HK-2 (cell line): ENCODE results near the gene DIP2B.

Source experiments
- DNase-seq: peaks from one replicate; pipeline ENCODE4 v3.0.0-alpha.2; 2018; ENCODE audit not compliant: unreplicated experiment

DIP2B gene

DNA sequence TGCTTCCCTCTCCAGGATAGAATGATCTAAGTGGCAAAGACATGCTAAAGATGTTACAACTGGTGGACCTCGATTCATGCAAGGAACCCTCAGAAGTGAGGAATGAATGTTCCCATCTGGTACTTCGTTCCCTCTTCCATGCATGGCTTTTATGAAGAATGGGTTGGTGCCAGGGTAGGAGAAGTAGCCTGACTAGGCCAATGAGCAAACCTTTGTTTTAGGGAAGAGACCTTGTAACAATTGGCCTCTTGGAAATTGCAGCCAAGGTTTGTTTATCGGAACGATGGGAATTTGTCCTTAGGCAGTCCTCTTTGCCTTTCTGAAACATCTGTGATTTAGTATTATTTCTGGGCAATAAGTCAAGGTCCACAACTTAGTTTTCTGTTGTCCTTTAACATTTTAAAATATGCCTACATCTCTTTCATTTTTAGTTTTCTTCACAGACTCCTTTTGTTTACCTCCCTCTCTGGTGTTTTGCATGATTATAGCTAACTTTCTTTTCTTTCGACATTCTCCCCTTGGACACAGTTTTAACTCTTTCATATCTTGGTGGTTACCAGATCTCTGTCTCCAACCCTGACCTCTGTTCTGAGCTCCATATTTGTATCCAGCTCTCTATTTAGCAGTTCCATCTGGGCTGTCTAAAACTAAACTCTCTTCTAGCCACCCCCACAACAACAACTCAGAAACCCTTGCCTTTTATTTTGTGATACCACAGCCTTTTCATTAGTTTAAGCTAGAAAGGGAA, 70.0 kb downstream of the DIP2B start:
- no peak for DNase-seq

DNA sequence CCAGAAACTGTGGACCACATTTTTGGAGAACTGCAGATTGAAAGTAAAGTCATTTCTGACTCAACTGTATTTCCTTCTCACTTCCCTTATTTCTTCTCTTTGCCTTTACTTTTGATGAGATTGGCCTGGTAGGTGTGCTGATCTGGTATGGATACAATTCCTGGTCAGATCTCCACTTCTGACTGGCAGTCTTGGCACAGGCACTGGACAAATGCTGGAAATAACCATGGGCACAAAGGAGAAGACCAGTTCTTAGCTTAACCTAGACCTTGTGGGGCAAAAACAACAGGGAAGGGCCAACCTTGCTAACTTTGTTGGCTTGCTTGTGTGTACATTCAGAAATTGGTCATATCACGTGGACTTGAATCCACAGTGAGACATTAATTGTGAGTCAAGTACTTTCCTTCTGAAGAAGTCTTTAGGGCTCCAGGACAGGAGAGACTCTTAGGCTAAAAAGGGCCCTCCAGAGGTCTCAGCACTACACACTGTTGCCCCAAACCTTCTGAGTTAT, 75.0 kb downstream of the DIP2B start:
- DNase-seq, result no peak

DNA sequence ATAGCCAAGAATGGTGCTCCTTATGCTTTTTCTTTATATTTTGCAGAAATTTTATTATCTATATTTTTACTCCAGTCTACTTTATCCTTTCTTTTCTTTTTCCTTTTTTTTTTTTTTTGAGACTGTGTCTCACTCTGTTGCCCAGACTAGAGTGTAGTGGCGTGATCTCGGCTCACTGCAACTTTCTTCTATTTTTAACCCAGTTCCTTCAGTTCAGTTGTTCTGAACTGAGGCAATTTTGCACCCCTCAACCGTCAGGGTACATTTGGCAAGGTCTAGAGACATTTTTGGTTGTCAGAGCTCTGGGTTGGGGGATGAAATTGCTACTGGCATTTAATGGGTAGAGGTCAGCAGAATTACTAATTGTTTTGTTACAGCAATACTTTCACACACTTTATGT, 75.7 kb downstream of the DIP2B start:
- no peak for DNase-seq

DNA sequence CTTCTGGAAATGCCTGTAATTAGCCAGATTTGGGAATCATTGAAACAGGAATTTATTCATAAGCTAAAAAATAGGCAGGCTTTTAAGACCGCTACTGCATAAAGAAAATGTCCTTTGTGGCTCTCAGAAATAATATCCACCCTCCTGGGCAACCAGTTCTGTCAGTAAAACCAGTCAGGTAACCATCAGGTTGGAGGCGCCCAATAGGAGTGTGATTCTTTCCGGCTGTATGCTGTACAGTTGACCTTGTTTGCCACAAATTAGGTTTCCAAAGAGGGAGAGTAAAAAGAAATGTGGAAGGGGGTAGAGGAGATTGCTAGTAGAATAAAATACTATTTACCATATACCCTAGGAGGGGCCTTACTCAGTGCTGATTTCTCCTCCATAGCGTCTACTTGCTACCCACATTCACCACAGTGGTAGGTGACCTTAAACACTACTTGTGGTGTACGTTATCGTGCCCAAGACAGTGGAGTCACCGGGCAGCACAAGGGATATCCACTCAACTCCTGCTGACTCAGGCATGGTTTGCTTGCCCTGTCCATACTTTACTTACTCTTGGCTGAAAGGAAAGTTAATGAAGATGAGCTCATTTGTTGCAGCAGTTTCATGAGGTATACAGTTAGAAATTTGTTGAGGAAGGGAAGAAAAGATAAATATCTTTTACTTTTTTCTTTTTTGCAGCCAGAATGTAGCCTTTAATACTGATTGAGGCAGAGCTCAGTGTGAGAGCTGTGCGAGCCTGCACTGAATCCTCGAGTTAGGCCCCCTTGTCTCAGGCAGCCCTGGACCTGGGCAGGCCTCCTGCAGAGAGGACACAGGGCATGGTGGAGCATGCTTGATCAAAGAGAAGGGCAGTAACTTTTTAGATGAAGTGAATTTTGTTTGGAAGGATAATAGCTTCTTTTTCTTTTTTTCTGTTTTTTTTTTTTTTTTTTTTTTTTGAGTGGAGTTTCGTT, 76.7 kb downstream of the DIP2B start:
- DNase-seq, result peak; percentile 51

DNA sequence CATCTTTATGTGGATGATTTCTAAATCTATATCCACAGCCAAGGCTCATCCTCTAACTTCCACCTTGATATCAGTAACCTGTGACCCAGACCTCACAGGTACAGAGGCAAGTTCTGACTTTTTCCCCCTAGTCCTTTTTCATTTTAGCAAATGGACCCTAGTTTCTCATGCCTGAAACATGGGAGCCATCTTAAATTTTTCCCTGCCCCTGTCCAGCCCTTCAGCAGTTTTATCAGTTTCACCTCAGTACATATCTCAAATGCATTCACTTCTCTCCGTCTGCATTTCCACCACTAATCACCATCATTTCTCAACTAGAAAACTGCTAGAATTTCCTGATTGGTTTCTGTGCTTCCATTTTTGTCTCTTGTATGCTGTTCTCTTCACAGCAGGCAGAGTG, 79.3 kb downstream of the DIP2B start:
- no peak for DNase-seq

DNA sequence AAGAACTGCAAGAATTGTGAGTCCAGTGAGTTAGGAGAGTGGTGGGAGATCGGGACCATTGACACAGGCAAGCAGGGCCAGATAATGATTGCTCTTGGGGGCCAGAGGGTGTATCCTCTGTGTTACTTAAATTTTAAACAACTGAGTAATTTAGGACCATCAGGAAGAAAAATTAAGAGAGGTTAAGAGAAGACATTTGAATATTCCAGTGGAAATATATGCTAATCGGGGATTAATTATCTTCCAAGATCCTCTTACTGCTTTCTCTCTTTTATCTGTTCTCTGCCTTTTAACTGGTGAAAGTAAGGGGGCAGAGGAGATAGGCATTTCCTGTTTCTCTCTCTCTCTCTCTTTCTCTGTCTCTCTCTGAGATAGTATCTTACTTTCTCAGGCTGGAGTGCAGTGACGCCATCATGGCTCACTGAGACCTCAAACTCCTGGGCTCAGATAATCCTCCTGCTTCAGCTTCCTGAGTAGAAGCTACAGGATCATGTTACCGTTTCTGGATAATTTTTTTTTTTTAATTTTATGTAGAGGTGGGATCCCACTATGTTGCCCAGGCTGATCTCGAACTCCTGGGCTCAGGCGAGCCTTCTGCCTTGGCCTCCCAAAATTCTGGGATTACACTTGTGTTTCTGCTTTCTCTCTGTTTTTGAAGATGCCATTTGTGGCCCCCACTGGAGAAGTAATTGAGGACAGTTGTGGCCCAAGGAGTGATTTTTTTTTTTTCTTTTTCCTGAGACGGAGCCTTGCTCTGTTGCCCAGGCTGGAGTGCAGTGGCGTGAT, 85.1 kb downstream of the DIP2B start:
- no peak for DNase-seq

DNA sequence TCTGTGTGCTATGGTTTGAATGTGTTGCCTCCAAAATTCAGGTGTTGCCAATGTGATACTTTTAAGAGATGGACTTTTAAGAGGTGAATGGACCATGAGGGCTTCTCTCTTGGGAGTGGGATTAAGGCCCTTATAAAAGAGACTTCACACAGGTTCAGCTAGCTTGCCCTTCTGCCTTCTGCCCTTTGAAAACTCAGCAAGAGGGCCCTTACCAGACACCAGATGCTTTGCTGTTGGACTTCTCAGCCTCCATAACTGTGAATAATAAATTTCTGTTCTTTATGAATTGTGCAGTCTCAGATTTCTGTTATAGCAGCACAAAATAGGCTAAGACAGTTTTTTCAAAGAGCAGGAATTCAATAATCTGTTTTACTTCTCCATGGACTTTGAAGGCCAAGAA, 86.1 kb downstream of the DIP2B start:
- no peak for DNase-seq

DNA sequence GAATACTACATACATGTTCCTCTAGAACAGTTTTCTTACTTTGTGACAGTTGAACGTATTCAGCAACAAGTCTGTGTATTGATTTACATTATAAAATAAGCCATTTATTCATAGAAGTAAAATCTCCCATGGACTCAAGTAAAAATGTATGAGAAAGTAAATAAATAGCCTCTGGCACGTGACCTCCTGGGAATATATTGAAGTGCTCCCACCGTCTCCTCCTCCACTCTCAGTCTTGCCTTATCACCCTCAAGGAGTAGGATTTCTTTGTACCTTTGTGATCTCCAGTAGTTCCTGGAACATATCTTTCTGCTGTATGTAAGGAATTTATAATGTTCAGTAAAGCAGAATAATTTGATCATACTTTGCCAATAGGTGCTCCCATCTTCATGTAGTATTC, 90.9 kb downstream of the DIP2B start:
- DNase-seq, result no peak

DNA sequence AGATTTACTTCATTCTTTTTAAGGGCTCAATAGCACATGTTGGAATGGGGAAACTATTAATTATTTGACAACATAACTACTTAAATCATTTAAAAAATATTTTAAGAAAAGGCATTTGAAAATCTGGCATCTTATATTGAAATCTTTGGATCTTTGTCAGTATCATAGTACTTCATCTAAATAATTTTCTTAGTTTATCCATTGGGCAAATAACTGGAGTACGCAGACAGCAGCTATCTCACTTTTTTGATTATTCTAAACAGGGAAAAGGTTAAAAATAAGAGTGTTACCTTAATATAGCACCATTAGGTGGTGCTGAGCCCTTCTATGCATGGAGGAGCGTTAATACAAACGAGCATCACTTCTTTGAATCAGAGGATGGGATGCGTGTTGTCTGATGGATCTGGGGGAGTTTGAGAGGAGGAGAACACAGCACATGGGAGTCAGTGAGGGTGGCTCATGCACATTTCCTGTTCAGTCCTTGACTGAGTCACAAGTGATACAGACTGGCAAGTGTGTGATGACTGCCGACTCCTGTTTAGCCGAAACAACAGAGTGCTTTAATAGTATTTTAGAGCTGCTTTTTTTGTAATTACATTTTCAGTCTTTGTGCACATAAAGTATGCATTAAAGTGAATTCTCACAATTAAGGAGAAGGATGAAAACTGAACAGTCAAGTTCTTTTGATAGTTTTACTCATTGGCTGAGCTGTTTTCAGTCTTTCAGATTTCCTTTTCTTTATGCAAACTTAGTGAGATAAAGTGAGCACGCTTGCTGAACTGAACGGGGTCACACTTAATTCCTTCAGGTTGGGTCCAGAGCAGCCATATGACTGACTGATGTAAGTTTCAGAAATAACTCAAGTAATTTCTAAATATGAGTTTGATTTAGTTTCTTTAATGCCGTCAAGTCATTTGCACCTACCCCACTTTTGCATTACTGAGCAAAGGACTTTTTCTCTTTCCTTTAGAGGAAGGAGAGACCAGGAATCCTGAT, 92.7 kb downstream of the DIP2B start:
- DNase-seq, result peak; percentile 38

DNA sequence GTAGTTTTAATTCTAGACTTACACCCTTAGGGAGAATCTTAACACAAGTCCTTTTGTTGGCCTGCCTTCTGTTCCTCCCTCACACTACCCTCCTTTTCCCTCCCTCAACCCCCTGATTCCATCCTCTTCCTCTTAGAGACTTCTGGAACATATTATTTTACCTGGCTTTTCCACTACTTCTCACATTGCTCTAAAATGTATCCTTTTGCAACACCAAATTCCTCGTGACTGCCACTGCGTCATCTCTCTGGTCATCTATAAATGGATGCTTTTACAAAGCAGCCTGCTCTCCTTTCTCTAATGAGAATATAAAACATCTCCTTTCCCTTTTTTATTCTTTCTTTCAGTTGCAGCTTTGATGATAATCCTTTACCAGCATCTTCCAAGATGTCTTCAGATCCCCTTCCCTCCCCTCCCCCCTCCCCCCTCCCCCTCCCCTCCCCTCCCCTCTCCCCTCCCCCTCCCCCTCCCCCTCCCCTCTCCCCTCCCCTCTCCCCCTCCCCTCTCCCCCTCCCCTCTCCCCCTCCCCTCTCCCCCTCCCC, 93.6 kb downstream of the DIP2B start:
- no peak for DNase-seq

DNA sequence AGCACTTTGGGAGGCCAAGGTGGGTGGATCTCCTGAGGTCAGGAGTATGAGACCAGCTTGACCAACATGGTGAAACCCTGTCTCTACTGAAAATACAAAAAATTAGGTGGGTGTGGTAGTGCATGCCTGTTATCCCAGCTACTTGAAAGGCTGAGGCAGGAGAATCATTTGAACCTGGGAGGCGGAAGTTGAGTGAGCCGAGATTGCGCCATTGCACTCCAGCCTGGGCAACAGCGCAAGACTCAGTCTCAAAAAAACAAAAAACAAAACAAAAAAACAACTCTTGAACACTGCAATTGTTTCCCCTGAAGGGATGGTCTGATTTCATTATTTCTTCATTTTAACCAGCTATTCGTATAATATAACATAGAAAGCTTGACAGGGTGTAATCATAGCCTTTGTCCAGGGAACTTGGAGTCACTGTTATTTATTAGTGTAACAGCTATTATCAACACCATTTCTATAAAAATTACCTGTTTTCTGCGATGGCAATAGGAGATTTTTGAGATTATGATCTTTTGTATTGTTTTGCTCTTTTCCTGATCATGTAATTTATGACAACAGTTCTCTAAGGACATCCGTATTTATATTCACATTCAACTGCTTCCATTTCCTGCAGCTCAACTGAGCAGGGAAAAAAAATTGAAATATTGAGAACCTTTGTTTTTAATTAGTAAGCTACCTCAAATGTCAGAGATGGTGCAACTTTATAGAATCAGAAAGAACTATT, 94.7 kb downstream of the DIP2B start:
- DNase-seq, result no peak

DNA sequence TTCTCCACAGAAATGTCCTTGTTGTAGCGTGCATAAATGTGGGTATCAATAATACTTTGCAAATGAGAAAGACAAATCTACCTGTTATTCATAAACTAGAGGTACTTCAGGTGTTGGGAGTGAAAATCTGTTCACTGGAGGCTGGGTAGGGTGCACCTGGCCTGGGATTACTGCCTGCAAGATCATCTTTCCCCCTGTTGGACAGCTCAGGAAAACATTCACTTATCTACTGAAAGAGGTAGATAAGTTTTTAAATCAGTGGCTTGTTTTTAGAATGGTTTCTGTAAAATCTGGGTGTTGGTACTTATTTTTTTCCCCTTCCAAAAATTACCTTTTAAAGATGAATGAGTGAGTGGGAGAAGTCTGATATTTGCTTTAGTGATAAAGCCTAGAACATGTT, 95.6 kb downstream of the DIP2B start:
- no peak for DNase-seq

DNA sequence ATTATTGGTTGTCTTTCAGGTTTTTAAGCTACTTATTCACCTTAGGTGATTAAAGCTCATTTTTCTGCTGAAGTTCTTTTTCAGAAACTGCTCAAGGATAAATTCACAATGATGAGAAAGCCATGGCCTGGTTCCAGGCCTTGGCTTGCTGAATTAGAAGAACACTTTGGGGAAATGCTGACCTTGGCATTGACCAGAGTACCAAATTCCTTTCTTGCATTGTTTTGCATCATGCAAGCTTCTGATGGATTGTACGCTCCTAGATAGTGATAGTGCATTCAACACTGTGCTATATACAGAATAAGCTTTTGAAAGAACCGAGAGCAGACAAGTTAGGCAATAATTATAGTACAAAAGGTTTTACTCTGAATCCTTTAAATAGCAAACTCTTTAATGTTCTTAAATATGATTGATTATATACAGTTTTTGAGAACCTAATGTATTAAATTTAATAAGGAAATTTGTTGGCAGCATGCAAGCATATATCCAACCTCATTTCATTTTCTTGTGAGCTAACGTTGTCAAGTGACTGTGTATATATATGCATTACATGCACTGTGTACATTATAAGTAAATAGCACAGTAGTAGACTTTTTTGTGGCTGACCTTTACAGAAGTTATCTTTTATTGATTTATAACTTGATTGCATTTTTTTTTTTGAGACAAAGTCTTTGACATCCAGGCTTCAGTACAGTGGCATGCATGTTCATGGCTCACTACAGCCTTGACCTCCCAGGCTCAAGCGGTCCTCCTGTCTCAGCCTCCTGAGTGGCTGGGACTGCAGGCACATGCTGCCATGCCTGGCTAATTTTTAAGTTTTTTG, 99.2 kb downstream of the DIP2B start:
- DNase-seq, result no peak

DNA sequence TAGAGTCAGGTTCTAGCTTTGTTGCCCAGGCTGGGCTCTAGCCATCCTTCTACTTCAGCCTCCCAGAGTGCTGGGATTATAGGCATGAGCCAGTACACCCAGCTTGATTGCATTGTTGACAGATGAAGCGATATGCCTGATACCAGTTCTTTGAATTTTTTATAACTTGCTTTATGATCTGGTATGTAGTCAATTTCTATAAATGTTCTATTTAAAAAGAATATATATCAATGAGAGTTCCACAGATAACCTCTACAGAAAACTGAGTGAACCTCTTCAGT, 99.8 kb downstream of the DIP2B start:
- no peak for DNase-seq

DNA sequence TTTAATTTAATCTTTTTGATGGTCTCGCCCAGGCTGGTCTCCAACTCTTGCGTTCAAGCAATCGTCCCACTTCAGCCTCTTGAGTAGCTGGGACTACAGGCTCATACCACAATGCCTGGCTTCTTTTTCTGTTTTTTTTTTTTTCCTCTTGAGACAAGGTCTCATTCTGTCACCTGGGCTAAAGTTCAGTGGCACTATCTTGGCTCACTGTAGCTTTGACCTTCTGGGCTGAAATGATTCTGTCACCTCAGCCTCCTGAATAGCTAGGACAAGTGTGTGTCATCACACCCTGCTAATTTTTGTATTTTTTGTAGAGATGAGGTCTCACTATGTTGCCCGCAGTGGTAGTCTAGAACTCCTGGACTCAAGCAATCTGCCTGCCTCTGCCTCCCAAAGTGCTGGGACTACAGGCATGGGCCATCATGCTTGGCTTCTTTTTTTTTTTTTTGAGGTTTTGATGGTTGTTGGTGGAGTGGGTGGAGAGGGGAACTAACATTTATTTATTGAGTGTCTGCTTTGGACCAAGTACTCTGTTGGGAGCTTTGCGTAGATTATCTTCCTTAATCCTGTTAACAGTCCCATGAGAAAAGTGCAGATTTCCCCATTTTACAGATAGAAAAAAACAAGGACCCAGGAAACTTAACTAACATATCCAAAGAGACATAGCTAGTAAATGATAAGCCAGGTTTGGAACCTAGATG, 102.0 kb downstream of the DIP2B start:
- DNase-seq, result no peak

DNA sequence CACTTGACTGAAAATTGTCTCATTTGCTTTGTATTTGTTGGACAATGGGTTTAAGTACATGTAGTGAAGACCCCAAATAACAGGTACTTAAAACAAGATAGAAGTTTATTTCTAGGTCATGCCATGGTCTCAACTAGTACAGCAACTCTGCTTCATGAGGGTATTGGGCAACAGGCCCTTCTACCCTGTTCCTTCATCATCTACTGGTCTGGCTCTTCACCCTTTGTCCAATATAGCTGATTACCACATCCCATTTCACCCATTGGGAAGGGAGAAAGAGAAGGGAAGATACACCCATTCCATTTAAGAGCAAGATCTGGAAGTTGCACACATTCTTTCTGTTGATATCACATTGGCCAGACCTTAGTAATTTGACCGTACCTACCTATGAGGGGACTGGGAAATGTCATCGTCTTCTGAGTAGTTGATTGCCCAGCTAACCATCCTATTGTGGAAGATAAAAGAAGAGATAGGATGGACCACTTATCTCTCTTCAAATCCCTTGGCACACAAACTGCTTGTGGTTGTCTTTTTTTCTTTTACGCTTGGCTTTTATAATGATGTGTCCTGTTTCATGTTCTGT, 104.6 kb downstream of the DIP2B start:
- DNase-seq, result no peak

DNA sequence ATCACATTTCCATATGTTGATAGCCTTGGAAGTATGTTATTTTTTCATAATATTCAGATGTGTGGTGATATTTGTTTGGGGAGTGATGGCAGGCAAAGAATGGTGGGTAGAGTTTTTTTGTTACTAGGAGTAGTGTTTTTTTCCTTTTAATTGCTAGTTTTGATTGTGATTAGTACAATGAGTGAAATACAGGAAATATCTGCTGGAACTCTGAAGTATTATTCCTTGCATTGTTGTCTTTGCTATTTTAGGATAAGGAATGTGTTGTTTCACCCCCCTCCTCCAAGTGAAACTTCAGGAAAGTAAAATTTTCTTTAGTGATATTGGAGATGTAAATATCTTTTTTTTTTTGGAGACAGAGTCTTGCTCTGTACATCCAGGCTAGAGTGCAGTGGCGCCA, 105.4 kb downstream of the DIP2B start:
- no peak for DNase-seq
